Osteocyte (in vitro differentiated cells): ENCODE results near the gene CCM2. TPM values are rescaled to one million over a fixed set of nuclear protein-coding genes. Genes with fewer than 3 reads are reported as not detected.
A peak's percentile ranks its signal among the peaks of the same experiment; 100 is the strongest.

Experiments used
- DNase-seq: peaks from one replicate; pipeline ENCODE4 v3.0.0; 2021; ENCODE audit warnings: mixed read lengths; ENCODE audit not compliant: unreplicated experiment; ENCODE audit errors: extremely low spot score
- H3K27ac Mint-ChIP-seq: one replicate; pipeline ENCODE4 v1.8.0; 2021; ENCODE audit warnings: mild to moderate bottlenecking, mixed read lengths; ENCODE audit not compliant: unreplicated experiment
- H3K27me3 Mint-ChIP-seq: one replicate; pipeline ENCODE4 v1.8.0; 2021; ENCODE audit warnings: mixed read lengths; ENCODE audit not compliant: unreplicated experiment
- H3K36me3 Mint-ChIP-seq: one replicate; pipeline ENCODE4 v1.8.0; 2021; ENCODE audit warnings: mixed read lengths; ENCODE audit not compliant: unreplicated experiment
- H3K4me1 Mint-ChIP-seq: one replicate; pipeline ENCODE4 v1.8.0; 2021; ENCODE audit warnings: mixed read lengths; ENCODE audit not compliant: unreplicated experiment
- H3K4me3 Mint-ChIP-seq: one replicate; pipeline ENCODE4 v1.8.0; 2021; ENCODE audit warnings: mild to moderate bottlenecking, moderate library complexity, mixed read lengths; ENCODE audit not compliant: unreplicated experiment
- H3K9me3 Mint-ChIP-seq: one replicate; pipeline ENCODE4 v1.8.0; 2021; ENCODE audit warnings: mixed read lengths; ENCODE audit not compliant: unreplicated experiment
- total RNA-seq: library from RNA; stranded (reverse); gene quantifications from 2 replicates; pipeline ENCODE4 v1.2.1, GENCODE V29; 2021
- TF ChIP-seq, protein P1 (sequence below): fragments of 200-600 bp; sonication (generic); IDR thresholded peaks from 2 replicates; pipeline ENCODE4 v1.5.0; 2021; ENCODE audit warnings: antibody characterized with exemption, mild to moderate bottlenecking, moderate library complexity

Gene CCM2
- total RNA-seq, 1 donor from 2014 or later: 42.3 TPM

DNA sequence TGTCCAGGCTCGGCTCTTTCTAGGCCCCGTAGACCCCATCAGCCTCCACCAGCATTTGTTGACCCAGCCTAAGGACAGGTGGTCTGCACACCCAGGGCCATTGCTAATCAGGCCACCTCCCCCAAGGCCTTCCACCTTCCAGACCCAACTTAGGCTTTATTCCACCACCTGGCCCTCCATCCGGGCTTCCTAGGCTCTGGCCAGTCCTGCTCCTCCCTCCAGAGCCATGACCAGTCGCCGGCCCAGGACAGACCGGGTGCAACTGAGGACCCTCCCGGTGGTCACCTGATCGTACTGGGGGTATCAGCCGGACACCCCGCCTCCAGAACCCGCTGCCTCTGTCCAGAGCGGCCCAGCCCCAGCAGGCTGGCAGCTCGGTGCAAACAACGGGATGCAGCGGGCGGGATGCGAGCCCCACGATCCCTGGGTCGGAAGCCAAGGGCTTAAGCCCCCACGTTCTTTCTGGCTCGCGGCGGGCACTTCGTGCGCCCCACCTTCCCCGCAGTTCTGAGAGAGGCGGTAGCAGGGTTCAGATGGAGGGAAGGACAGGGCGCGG, 88.2 kb downstream of the CCM2 start:
- Mint-ChIP-seq H3K4me3 (peak overlapping the region; percentile 63), H3K4me1 (peaks cover 6% of the 10 kb centered on the region), H3K36me3 (no peaks in the 10 kb centered on the region), H3K27me3 (peaks cover 4% of the 10 kb centered on the region), H3K9me3 (no peaks in the 10 kb centered on the region), H3K27ac (no peak overlapping the region)
- no peak for DNase-seq
- TF ChIP-seq, protein P1, sequence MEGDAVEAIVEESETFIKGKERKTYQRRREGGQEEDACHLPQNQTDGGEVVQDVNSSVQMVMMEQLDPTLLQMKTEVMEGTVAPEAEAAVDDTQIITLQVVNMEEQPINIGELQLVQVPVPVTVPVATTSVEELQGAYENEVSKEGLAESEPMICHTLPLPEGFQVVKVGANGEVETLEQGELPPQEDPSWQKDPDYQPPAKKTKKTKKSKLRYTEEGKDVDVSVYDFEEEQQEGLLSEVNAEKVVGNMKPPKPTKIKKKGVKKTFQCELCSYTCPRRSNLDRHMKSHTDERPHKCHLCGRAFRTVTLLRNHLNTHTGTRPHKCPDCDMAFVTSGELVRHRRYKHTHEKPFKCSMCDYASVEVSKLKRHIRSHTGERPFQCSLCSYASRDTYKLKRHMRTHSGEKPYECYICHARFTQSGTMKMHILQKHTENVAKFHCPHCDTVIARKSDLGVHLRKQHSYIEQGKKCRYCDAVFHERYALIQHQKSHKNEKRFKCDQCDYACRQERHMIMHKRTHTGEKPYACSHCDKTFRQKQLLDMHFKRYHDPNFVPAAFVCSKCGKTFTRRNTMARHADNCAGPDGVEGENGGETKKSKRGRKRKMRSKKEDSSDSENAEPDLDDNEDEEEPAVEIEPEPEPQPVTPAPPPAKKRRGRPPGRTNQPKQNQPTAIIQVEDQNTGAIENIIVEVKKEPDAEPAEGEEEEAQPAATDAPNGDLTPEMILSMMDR: no peak

DNA sequence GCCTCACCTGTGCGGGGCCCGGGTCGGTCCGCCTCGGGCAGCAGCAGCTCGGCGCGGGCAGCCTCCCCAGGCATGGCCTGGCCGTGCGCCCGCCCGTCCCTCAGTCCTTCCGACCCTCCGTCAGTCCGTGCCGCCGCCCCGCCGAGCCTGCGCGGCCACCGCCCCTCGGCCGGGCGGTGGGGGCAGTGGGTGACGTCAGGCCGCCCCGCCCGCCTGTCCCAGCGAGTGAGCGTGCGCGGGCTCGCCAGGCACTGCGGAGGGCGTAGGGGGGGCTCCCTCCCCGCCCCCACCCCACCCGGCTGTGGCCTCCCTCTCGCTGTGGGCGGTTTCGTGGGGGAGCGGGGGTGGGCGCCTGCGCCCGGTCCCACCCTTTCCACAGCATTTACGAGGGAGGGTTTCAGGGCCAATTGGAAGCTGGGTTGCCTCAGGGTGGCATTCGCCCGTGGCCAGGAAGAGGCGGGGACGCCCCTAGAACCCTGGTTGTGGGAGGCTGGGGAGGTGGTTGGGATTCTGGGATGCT, 88.9 kb downstream of the CCM2 start, which contains the start of gene NACAD:
TSS of gene NACAD (minus strand) at position 149 of the 520 bp plus-strand sequence. CDS start at position 74, 75 bp downstream.
- peak within 1 kb of the TSS; percentile 77 for H3K4me3 Mint-ChIP-seq
- peaks cover 6% of the 10 kb centered on the region for H3K4me1 Mint-ChIP-seq
- H3K36me3 Mint-ChIP-seq: no peaks in the 10 kb centered on the region
- no peak for DNase-seq
- TF ChIP-seq, protein P1: no peak
- no peak within 1 kb of the TSS for H3K27ac Mint-ChIP-seq
- H3K9me3 Mint-ChIP-seq: no peaks in the 10 kb centered on the region
- H3K27me3 Mint-ChIP-seq: peaks cover 4% of the 10 kb centered on the region

DNA sequence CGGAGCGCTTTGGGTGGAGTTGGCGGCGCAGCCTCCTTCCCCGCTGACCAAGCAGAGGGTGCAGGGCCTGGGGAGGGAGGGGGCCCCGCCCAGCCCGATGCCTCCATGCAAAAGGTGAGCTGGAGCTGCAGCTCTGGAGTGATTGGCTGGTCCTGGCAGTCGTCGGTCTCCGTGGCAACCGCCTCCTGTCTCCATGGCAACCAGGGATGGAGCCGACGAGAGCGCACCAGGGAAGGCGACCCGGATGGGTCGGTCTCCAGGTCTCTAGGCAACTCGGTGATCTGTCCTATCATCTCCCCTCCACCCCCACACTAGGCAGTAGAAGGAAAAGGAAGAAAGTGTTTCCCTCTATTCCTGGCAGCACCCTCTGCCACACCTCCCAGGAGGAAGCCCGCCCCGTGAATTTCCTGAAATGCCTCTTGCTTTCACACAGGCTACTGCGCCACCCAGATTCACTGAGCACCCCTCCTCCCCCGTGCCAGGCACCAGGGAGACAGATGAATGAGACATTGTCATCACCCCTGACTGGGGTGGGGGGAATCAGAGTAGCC, 89.4 kb downstream of the CCM2 start:
- Mint-ChIP-seq H3K27ac (no peak overlapping the region), H3K9me3 (no peaks in the 10 kb centered on the region), H3K4me3 (peak overlapping the region; percentile 77), H3K4me1 (peaks cover 6% of the 10 kb centered on the region), H3K27me3 (peaks cover 4% of the 10 kb centered on the region), H3K36me3 (no peaks in the 10 kb centered on the region)
- TF ChIP-seq, protein P1: no peak
- peak; percentile 88 for DNase-seq

DNA sequence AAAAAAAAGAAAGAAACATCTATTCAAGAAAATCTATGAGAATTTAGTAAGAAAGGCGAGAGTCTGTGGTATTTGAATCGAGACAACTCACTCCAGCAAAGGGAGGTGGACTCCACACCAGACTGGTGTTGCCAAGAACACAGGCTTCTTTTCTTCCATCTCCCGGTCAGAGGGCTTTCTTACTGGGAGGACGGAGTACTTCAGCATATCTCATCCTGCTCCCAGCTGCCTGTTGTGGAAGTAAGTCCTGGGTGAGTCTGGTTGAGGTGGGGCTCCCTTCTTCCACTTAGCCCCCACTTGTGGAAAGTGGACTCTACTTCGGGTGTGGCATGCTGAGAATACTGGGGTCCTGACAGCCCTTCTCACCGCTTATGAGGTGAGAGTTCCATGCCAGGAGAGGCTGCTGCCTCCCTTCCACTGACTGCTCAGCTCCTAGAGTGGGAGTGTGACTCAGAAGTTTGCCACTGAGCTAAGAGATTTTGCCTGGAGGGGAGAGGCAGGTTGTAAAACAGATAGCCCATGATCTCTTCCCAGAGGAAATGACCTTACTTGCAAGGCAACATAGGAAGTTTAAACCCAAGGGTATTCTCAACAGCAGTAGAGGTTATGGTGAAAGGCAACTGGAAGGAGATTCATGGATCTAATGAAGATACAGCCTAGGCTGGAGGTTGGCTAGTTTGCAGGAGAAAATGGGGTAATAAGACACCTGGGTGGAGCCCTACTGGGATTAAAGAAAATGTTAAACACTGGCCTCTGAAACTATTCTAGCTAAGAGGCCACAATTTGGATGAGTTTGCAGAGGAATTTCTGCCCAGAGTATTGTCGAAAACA, 92.3 kb downstream of the CCM2 start:
- H3K9me3 Mint-ChIP-seq: no peaks in the 10 kb centered on the region
- TF ChIP-seq, protein P1: no peak
- no peak overlapping the region for H3K27ac Mint-ChIP-seq
- peaks cover 6% of the 10 kb centered on the region for H3K4me1 Mint-ChIP-seq
- H3K4me3 Mint-ChIP-seq: no peak overlapping the region
- no peaks in the 10 kb centered on the region for H3K36me3 Mint-ChIP-seq
- no peak for DNase-seq
- H3K27me3 Mint-ChIP-seq: peaks cover 4% of the 10 kb centered on the region

DNA sequence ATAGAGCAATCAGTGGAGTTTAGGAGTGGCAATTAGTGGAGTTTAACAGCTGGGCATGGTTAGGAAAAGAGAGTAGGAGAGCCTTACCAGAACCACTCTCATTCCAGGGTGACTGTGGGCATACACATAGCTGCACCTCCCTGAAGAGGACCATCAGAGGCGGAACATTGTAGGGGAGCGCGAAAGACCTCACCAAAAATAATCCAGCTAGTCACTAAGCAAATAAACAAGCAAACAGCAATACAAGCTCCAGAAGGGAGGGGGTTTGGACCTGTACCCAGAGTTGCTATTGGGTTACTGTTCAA, 92.9 kb downstream of the CCM2 start:
- H3K4me3 Mint-ChIP-seq: no peak overlapping the region
- H3K4me1 Mint-ChIP-seq: peaks cover 6% of the 10 kb centered on the region
- H3K27ac Mint-ChIP-seq: no peak overlapping the region
- no peaks in the 10 kb centered on the region for H3K36me3 Mint-ChIP-seq
- H3K9me3 Mint-ChIP-seq: no peaks in the 10 kb centered on the region
- TF ChIP-seq, protein P1: no peak
- no peak for DNase-seq
- peaks cover 4% of the 10 kb centered on the region for H3K27me3 Mint-ChIP-seq
